ENCODE results near the gene ZNF646.
A peak's percentile ranks its signal among the peaks of the same experiment; 100 is the strongest.

The ZNF646 gene

DNA sequence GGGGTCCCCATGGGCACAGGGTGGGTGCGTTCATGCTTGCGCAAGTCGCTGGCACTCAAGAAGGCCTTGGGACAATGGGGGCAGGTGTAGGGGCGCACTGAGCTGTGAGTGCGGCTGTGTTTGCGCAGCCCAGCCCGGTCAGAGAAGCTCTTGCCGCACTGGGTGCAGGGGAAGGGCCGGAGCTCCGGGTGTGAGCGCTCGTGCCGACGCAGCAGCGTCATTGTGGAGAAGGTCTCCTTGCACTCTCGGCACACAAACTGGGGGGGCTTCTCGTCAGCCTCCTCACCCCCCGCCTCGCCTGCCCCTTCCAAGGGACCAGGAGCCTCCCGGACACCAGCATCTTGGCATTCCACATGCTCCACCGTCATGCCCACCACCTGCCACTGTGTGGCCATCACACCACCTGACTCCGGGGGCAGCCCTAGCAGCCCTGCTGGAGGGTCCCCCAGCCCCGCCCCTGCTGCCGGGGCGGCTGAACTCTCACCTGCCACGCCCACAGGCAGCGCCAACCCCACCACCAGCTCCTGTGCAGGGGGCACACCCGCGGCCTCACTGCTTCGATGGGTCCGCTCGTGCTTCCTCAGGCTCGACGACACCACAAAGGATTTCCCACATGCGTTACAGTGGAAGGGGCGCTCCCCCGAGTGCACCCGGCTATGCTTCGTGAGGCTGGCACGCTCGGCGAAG is 13.0 kb upstream of the ZNF646 start:
- Mint-ChIP-seq H3K4me3 (no peak overlapping the region), H3K36me3 (peaks cover 9% of the 10 kb centered on the region), H3K9me3 (no peaks in the 10 kb centered on the region), H3K4me1 (peaks cover 32% of the 10 kb centered on the region), H3K27me3 (no peaks in the 10 kb centered on the region), H3K27ac (no peak overlapping the region)

GRCh38 chr16:31061813-31062440 is 12.3 kb upstream of the ZNF646 start:
- Mint-ChIP-seq H3K4me1 (peaks cover 37% of the 10 kb centered on the region), H3K36me3 (peaks cover 9% of the 10 kb centered on the region), H3K4me3 (no peak overlapping the region), H3K27ac (no peak overlapping the region), H3K27me3 (no peaks in the 10 kb centered on the region), H3K9me3 (no peaks in the 10 kb centered on the region)

DNA sequence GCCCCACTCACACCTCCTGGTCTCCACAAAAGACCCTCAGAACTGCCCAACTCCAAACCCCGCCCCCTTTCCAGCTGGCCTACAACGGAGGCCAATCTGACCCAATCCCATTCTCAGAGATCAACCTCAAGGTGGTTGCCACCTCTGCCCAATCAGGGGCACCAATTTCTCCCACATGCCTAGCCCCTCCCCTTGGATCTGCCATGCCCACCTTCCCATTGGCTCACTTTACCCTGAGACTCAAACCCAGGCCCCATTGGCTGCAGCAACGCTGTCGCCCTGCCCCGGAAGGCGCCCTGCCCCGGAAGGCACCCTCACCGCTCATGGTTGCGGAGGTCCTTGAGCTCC is 10.8 kb upstream of the ZNF646 start:
- Mint-ChIP-seq H3K27me3 (no peaks in the 10 kb centered on the region), H3K36me3 (peaks cover 9% of the 10 kb centered on the region), H3K4me3 (no peak overlapping the region), H3K4me1 (peaks cover 37% of the 10 kb centered on the region), H3K27ac (no peak overlapping the region), H3K9me3 (no peaks in the 10 kb centered on the region)

DNA sequence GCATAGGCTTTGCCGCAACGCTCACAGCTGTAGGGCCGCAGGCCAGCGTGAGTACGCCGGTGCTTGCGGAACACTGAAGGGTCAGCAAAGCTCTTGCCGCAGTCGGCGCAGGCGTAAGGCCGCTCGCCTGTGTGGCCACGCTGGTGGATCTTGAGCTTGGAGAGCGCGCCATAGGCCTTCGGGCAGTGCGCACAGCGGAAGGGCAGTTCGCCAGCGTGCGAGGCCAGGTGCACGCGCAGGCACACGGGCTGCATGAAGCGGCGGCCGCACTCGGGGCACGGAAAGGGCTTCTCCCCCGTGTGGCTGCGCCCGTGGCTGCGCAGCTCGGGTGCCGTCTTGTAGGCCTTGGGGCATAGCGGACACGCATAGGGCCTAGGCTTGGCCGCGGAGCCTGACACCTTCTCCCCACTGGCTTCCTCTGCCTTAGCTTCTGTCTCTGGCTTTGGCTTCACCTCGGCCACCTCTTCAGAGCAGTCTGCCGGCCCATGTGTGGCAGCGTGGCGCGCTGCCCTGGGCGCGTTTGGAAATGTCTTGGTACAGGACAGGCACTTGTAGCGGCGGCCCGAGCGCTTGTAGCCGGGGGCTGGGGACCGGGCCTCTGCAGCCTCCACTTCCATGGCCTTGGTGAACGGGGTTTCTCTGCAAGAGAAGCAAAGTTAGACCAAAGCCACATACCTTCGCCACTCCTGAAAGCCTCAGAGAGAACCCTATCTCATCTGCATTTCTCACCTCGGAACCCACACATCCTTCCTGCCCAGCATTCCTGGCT is 10.2 kb upstream of the ZNF646 start:
- peak overlapping the region; percentile 65 for H3K27ac Mint-ChIP-seq

DNA sequence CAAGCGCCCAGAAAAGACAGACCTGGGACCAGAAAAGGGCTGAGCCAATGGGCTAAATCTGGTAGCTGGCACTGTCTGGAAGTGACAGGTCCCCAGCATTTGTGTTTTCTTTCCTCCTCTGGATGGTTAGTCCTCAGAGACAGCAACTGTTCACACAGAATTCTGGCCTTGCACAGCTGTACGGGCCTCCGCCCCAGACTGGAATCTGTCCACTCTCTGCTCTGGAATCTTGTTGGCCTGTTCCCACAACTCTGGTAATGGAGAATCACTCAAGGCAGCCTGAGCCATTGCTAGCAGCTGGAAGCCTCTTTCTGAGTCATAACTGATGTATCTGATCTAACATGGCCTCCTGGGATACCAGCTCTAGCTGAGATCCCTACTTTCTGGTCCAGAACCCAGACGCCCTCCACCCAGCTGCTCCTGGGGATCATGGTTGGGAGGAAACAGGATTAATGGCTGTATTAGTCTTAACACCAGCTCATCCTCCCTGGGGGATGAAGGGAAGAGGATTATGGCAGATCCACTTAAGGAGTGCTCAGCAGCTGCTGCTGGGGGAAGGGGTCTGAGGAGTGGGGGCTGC is 9.2 kb upstream of the ZNF646 start:
- Mint-ChIP-seq H3K36me3 (peaks cover 8% of the 10 kb centered on the region), H3K27me3 (no peaks in the 10 kb centered on the region), H3K27ac (peak overlapping the region; percentile 65), H3K9me3 (no peaks in the 10 kb centered on the region), H3K4me3 (peak overlapping the region; percentile 63), H3K4me1 (peaks cover 45% of the 10 kb centered on the region)

More for the DNA sequence above, 10.2 kb upstream of the ZNF646 start:
- Mint-ChIP-seq H3K9me3 (no peaks in the 10 kb centered on the region), H3K4me1 (peaks cover 39% of the 10 kb centered on the region), H3K4me3 (peak overlapping the region; percentile 63), H3K36me3 (peaks cover 9% of the 10 kb centered on the region), H3K27me3 (no peaks in the 10 kb centered on the region)

GRCh38 chr16:31067342-31067741 is 6.9 kb upstream of the ZNF646 start:
- no peaks in the 10 kb centered on the region for H3K27me3 Mint-ChIP-seq
- no peaks in the 10 kb centered on the region for H3K9me3 Mint-ChIP-seq
- no peak overlapping the region for H3K4me3 Mint-ChIP-seq
- H3K36me3 Mint-ChIP-seq = peaks cover 7% of the 10 kb centered on the region
- H3K27ac Mint-ChIP-seq = no peak overlapping the region
- peaks cover 54% of the 10 kb centered on the region for H3K4me1 Mint-ChIP-seq

GRCh38 chr16:31071861-31072260 is 2.4 kb upstream of the ZNF646 start:
- no peaks in the 10 kb centered on the region for H3K27me3 Mint-ChIP-seq
- H3K4me1 Mint-ChIP-seq = peaks cover 40% of the 10 kb centered on the region
- H3K9me3 Mint-ChIP-seq = no peaks in the 10 kb centered on the region
- H3K36me3 Mint-ChIP-seq = peaks cover 5% of the 10 kb centered on the region
- H3K27ac Mint-ChIP-seq = peak overlapping the region; percentile 70
- H3K4me3 Mint-ChIP-seq = peak overlapping the region; percentile 98

- H3K36me3 Mint-ChIP-seq = peaks cover 5% of the 10 kb centered on the region
- no peaks in the 10 kb centered on the region for H3K27me3 Mint-ChIP-seq
- peak overlapping the region; percentile 98 for H3K27ac Mint-ChIP-seq
- peaks cover 40% of the 10 kb centered on the region for H3K4me1 Mint-ChIP-seq
- H3K4me3 Mint-ChIP-seq = peak overlapping the region; percentile 98
- no peaks in the 10 kb centered on the region for H3K9me3 Mint-ChIP-seq
These were observed 1.6 kb upstream of the ZNF646 start for GRCh38 chr16:31072540-31073141.

DNA sequence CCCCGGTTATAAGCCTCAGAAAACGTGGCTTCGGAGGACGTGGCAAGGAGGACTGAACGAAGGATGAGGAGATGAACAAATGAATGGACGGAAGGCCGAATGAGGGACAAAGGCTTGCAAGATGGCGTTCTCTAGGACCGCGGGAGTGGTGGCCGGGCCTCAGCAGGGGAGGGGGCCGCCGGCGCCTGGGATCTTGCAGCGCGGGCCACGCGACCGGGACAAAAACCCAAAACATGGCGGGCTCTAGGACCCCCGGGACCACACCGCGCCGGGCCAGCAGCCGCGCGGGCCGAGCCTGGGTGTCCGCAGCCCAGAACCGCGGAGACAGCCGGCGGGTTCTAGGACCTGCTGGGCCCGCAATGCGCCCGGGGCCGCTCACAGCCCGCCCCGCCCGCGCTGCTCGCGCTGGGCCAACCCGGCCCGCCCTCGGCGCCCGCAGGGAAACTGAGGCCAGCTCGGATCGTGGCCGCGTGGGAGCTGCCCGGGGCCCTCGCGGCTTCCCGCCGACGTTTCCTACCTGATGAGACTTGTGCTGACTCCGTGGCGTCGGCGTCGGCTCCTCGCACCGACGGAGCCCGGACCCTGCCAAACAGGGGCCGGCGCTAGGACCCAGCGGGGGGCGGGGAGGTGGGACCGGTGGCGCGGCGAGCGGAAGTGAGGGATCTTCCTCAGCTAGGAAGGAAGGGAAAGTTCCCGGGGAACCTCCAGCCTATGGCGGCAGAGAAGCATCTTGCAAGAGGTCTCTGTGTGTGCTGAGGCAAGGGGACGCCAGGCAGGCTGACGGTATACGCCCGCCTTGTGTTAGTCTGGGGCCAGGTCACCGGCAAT is 866 bp upstream of the ZNF646 start:
- H3K4me1 Mint-ChIP-seq = peaks cover 47% of the 10 kb centered on the region
- H3K4me3 Mint-ChIP-seq = peak overlapping the region; percentile 98
- no peaks in the 10 kb centered on the region for H3K27me3 Mint-ChIP-seq
- H3K36me3 Mint-ChIP-seq = peaks cover 12% of the 10 kb centered on the region
- no peaks in the 10 kb centered on the region for H3K9me3 Mint-ChIP-seq
- peak overlapping the region; percentile 98 for H3K27ac Mint-ChIP-seq

DNA sequence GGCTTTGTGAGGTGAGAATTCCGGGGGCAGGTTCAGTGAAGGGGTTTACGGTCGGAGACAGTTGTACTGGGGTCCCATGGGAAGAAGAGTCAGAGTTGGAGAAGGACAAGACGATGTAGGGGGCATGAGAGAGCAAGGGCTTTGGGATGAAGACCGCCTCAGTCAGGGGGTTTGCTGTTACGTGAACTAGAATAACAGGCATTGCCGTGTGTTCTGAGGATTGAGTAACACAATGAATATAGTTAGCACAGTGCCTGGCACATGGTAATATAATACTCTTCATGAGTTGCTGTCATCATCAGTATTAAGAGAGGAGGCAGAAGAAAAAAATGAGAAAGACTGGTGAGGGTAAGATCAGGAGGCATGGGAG is 577 bp downstream of the ZNF646 start:
- H3K27ac Mint-ChIP-seq = peak overlapping the region; percentile 98
- H3K27me3 Mint-ChIP-seq = no peaks in the 10 kb centered on the region
- peaks cover 12% of the 10 kb centered on the region for H3K36me3 Mint-ChIP-seq
- no peaks in the 10 kb centered on the region for H3K9me3 Mint-ChIP-seq
- H3K4me1 Mint-ChIP-seq = peaks cover 44% of the 10 kb centered on the region
- H3K4me3 Mint-ChIP-seq = peak overlapping the region; percentile 97

DNA sequence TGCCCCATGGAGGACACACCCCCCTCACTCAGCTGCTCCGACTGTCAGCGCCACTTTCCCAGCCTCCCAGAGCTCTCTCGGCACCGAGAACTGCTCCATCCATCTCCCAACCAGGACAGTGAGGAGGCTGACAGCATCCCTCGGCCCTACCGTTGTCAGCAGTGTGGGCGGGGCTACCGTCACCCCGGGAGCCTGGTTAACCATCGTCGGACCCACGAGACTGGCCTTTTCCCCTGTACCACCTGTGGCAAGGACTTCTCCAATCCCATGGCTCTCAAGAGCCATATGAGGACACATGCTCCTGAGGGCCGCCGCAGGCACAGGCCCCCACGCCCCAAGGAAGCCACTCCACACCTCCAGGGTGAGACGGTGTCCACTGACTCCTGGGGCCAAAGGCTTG is 2.1 kb downstream of the ZNF646 start:
- Mint-ChIP-seq H3K4me1 (peaks cover 44% of the 10 kb centered on the region), H3K27me3 (no peaks in the 10 kb centered on the region), H3K27ac (no peak overlapping the region), H3K36me3 (peaks cover 12% of the 10 kb centered on the region), H3K4me3 (no peak overlapping the region), H3K9me3 (no peaks in the 10 kb centered on the region)

DNA sequence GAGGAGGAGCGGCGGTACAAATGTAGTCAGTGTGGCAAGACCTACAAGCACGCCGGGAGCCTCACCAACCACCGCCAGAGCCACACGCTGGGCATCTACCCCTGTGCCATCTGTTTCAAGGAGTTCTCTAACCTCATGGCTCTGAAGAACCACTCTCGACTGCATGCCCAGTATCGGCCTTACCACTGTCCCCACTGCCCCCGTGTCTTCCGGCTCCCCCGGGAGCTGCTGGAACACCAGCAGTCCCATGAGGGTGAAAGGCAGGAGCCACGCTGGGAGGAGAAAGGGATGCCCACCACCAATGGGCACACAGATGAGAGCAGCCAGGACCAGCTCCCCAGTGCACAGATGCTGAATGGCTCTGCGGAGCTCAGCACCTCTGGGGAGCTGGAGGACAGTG is 2.8 kb downstream of the ZNF646 start:
- peaks cover 12% of the 10 kb centered on the region for H3K36me3 Mint-ChIP-seq
- no peak overlapping the region for H3K4me3 Mint-ChIP-seq
- H3K27ac Mint-ChIP-seq = no peak overlapping the region
- H3K9me3 Mint-ChIP-seq = no peaks in the 10 kb centered on the region
- no peaks in the 10 kb centered on the region for H3K27me3 Mint-ChIP-seq
- peaks cover 38% of the 10 kb centered on the region for H3K4me1 Mint-ChIP-seq

- Mint-ChIP-seq H3K4me1 (peaks cover 36% of the 10 kb centered on the region), H3K27ac (peak overlapping the region; percentile 30)
These were observed 3.6 kb downstream of the ZNF646 start for GRCh38 chr16:31077592-31078396.

GRCh38 chr16:31078597-31079341 is 4.5 kb downstream of the ZNF646 start:
- no peak overlapping the region for H3K27ac Mint-ChIP-seq
- peaks cover 12% of the 10 kb centered on the region for H3K36me3 Mint-ChIP-seq
- peaks cover 36% of the 10 kb centered on the region for H3K4me1 Mint-ChIP-seq
- no peaks in the 10 kb centered on the region for H3K9me3 Mint-ChIP-seq
- H3K27me3 Mint-ChIP-seq = no peaks in the 10 kb centered on the region
- H3K4me3 Mint-ChIP-seq = no peak overlapping the region

More at GRCh38 chr16:31077592-31078396, 3.6 kb downstream of the ZNF646 start:
- H3K36me3 Mint-ChIP-seq = peaks cover 12% of the 10 kb centered on the region
- no peak overlapping the region for H3K4me3 Mint-ChIP-seq
- no peaks in the 10 kb centered on the region for H3K9me3 Mint-ChIP-seq
- no peaks in the 10 kb centered on the region for H3K27me3 Mint-ChIP-seq

Data from activated naive CD4-positive, alpha-beta T cell treated with anti-CD3 and anti-CD28 coated beads, Interleukin-2, amount 50 U/mL, for 24 hours (primary cell).